LHCN-M2 (cell line): Measurements from ENCODE around the gene SORT1. TPM values are rescaled to one million over a fixed set of nuclear protein-coding genes. Genes with fewer than 3 reads are reported as not detected.
"Not testable (repeated sequence)": the region's sequence is repeated elsewhere in the genome, so short reads cannot be mapped to it uniquely, and the experiment has no call there.

Source experiments
- DNase-seq: peaks from one replicate; pipeline ENCODE4 v3.0.0-alpha.2; 2012; ENCODE audit warnings: low read depth
- total RNA-seq: library from RNA; depleted of rRNA; stranded (reverse); fragments of >200 nt; gene quantifications from 2 replicates; pipeline ENCODE4 v1.2.3, GENCODE V29; 2014

The SORT1 gene
- total RNA-seq, 1 experiment from 2014 or later, result 18.1 TPM

DNA sequence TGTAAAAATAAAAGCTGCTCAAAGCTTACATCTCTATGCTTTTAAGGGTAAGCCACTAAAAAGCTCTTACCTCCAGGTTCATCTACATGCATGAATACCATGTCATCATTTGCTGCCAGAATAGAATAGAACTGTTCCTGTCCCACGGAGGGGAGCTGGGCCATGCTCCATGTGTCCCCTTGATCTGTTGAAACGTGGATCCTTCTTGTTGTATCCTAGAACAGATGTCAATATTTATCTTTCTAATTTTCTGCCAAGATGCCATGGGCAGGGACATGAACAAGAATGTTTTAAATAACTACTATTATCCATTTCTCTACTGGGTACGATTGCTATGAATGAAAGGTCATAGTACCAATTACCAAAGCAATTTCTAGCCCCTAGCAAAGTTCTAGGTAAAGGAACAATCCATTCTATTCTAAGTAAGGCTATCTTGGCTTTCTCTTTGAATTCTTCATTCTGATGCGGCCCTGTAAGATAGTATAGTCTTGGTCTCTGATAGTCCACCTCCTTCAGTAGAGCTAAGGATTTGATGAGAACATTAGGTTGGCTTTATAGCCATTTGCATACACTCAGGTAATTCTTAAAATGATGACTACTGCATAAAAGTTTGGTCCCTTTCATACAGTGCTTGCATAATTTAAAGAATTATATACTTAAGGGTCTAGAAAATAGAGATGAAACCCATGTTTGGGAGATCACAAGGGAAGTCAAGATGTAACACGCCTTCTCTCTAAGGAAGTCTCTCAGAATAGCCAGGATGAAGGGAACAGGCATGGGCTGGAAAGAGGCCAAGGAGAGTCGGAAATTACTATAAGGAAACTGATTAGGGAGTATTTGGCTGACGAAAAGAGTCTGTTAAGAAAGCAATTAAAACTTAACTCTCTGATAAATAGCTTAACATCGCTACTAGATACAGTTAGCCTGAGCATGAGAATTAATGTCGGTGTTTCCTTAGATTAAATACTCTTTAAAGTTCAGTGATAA, 55.5 kb downstream of the SORT1 start:
- no peak for DNase-seq

DNA sequence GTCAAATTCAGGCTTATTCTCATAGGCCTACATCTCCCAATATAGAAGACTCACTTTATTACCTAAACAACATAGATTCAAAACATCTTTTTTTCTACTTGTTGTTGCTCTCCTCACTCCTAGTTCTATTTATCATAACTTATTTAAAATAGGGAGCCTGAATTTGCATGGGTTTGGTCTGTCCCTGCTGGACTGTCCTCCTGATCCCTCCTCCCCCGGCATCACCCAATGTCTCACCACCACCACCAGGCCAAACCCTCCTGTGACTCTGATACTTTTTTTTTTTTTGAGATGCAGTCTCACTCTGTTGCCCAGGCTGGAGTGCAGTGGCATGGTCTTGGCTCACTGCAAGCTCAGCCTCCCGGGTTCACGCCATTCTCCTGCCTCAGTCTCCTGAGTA, 59.1 kb downstream of the SORT1 start:
- DNase-seq, result no peak

DNA sequence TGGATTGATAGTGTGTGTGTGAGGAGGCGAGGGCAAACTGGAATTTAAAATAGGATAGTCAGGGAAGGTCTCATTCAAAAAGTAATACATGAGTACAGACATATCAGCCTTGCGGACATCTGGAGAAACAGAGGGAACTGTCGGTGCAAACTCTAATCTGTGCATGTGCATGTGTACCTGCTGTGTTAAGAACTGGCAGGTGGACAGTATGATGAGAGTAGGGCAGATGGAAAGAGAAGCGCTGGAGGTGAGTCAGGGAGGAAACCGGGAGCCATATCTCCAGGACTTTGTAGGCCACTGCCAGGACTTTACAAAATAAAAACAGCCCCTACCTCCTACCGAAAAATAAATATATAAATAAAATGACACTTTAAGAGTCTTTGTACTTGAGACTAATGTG, 59.6 kb downstream of the SORT1 start:
- DNase-seq, result no peak

- DNase-seq, result no peak
Observed at GRCh38 chr1:109335091-109335490, 62.6 kb downstream of the SORT1 start.

- no peak for DNase-seq
Observed at GRCh38 chr1:109331113-109331512, 66.6 kb downstream of the SORT1 start.

- DNase-seq, result no peak
Observed at GRCh38 chr1:109327285-109327684, 70.4 kb downstream of the SORT1 start.

GRCh38 chr1:109322974-109323373, 74.7 kb downstream of the SORT1 start:
- DNase-seq, result no peak

GRCh38 chr1:109319114-109319513, 78.6 kb downstream of the SORT1 start:
- DNase-seq, result no peak

DNA sequence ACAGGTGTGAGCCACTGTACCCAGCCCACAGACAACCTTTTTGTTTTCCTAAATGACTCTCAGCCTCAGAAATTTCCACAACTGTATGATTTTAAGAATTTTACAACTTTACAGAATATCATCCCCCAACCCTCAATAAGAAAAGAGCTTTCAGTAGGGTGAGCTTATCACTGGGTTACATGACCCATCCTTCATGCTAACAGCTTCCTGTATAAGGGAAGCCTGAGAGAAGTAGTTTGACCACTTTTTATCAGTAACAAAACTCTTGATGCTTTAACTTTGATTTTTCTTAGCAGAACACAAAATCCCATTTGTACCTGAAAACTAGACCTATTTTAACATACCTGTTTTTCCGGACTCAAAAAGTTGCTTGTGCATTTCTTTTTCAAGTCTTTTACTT, 81.2 kb downstream of the SORT1 start:
- no peak for DNase-seq

- DNase-seq, result no peak
Observed at GRCh38 chr1:109315288-109315687, 82.4 kb downstream of the SORT1 start.

DNA sequence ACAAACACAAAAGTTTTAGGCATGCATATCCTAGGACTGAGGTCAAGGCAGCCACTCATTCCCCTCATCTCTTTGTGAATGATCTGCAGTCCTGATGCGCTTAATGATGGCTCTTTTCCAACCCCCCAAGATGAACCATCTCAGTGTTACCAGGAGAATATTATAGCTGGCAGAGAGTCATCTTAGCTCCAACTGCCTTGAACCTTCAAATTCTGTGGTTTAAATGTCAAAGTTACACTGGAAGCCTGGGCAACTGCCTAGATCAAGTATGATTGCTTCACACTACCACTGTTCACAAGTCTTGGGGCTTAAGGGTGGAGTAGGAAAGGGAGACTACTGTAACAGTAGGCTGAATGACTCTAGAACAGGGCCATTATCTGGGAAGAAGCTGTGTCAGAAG, 82.9 kb downstream of the SORT1 start:
- peak; percentile 80 for DNase-seq

DNA sequence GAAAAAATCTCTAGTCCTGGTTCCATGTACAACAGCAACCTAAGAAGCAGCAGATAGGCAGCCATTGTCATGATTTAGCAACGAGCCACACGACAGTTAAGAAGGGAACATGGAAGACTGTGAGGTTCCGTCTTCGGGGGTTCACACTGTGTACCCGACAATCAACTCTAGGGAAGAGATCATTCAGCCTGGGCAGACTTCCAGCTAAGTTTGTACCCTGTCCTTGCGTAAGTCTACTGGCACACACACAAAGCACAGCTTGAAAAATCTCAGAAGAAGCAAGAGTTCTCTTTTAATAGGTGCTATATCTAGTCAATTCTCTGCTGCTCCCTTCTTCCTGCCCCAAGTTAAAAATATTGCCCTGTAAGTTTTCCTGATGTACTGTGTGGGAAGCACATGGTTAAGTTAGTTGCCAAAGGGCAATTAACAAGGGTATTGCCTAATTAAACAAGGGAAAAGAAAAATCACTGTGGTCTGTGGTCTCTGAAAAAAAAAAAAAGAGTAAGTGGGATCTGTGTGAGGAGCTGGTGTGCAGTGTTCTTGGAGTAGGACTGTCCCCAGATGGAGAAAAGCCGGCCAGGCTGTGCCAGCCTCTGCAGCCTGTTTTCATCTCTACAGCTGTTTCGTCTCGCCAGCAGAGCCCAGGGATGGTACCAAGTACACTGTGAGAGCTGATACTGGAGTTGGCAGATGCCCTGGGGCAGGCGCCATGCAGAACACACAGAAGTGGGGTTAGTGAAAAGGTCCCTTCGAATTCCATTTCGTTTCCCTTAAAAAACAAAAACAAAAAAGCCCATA, 84.5 kb downstream of the SORT1 start:
- peak; percentile 64 for DNase-seq

- DNase-seq, result peak; percentile 85
Observed at GRCh38 chr1:109312246-109312645, 85.5 kb downstream of the SORT1 start.

GRCh38 chr1:109309347-109309746, 88.4 kb downstream of the SORT1 start:
- no peak for DNase-seq

DNA sequence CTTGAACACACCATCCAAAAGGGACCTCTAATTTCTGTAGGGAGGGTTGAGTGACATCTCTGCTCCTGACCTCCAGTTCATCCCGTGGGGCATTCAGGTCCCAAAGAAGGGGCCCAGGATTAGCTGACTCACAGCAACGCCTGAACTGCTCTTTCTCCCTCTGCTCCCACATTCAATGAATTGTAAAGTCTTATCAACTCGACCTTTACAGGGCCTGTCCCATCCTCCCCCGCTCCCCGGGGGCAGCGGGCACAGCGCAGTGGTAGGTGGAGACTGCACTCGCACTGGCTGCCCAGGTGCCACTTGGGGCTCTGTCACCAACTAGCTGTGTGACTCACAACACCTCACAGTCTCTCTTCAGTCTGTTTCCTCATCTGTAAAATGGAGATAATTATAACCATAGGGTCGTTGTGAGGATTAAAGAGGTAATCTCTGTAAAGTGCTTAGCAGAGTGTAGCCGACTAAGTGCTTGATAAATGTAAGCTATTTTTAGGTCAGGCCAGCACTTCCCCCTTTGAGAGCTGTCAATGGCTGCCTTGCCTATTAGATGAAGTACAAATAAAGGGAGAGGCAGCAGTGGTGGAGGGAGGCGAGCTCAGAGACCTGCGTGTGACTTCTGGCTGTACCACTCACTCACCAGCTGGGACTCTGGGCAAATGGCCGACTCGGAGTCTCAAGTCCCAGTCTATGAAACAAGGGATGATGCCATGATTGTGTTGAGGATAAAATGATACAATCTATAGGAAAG, 90.3 kb downstream of the SORT1 start:
- no peak for DNase-seq

DNA sequence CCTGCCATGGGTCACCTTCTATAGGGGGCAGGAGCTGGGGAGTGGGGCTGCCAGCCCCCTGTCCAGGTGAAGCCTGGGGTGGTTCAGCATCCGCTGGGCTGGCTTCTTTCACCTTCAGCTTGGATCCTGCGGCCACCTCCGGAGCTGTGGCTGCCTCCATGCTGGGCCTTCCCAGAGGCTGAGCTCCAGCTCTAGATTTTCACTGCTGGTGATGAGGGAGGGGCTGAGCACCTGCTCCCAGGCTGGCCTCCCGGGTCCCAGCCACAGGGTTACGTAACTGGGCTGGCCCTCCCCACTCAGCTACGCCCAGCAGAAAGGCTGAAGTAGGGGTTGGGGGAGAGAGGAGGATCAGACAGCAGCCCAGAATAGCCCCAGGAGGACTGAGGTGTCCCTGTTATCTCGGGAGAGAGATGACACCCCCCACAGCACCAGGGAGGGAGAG, 90.9 kb downstream of the SORT1 start, which contains the start of gene MYBPHL:
Gene MYBPHL, minus strand, starts transcription at position 180 of the 442 bp plus-strand sequence. Its CDS starts 20 bp downstream, at position 160.
- DNase-seq, result no peak

GRCh38 chr1:109305991-109306390, 91.7 kb downstream of the SORT1 start:
- not testable (repeated sequence) for DNase-seq

DNA sequence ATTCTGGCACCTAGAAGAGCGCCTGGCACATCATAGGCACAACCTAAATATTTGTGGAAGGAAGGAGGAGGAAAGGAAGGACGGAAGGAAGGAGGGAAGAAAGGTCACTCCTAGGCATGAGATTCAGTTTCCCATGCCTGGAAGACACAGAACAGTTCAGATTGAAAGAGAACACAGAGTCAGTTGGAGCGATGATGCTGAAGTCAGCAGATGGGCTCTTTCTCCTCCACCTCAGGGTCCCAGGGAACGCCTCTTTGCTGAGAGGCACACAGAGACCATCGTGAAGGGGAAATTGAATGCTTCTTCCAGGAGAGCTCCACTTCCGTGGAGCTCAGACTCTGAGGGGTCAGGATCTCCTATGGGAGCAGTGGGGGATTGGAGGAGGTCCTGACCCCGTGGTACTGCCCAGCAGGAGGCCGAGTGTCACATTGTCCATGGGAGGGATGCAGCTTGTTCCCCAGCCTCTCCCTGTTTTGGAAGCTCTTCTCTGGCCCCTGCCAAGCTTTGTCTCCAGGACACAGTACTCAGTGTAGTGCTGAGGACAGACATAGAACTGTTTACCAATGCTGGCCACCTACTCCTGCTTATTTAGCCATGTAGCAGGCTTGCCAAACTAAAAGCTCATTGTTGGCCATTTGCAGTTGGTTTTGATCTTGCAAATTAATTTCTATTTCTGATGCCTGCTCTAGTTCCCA, 93.3 kb downstream of the SORT1 start:
- no peak for DNase-seq

GRCh38 chr1:109301874-109302273, 95.8 kb downstream of the SORT1 start:
- DNase-seq, result no peak

- DNase-seq, result no peak
Observed at GRCh38 chr1:109300650-109301151, 97.0 kb downstream of the SORT1 start.
